Measurements from ENCODE around the gene SPESP1.

The SPESP1 gene

DNA sequence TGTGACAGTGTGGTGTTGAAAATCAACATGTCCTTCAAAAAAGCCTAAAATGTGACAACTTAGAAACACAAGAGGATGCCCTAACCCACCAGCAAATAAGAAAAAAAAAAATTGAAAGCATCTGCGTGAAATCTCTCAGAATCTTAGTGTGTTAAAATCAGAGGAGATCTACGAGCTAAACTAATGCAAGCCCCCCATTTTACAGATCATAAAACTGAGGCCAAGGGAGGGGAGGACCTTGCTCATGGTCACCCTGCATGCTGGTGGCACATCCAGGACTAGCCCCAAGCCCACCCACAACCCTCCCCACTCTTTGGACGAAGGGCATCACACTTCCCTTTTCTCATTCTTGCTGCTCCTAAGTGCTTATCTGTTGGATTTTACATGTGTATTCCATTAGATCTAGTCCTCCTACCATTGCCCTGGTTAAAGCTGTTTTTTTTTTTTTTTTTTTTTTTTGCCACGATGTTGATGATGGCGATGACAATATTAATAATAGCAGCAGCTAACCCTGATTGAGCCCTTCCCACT, 55.1 kb downstream of the SPESP1 start:
- TF ChIP-seq, protein P1, sequence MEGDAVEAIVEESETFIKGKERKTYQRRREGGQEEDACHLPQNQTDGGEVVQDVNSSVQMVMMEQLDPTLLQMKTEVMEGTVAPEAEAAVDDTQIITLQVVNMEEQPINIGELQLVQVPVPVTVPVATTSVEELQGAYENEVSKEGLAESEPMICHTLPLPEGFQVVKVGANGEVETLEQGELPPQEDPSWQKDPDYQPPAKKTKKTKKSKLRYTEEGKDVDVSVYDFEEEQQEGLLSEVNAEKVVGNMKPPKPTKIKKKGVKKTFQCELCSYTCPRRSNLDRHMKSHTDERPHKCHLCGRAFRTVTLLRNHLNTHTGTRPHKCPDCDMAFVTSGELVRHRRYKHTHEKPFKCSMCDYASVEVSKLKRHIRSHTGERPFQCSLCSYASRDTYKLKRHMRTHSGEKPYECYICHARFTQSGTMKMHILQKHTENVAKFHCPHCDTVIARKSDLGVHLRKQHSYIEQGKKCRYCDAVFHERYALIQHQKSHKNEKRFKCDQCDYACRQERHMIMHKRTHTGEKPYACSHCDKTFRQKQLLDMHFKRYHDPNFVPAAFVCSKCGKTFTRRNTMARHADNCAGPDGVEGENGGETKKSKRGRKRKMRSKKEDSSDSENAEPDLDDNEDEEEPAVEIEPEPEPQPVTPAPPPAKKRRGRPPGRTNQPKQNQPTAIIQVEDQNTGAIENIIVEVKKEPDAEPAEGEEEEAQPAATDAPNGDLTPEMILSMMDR (IDR thresholded peaks at IDR 0.05; ENCODE audit: low read depth, low read length), result no peak
- H3K4me3 ChIP-seq (ENCODE audit: low read depth, low read length), result no peak overlapping the region

DNA sequence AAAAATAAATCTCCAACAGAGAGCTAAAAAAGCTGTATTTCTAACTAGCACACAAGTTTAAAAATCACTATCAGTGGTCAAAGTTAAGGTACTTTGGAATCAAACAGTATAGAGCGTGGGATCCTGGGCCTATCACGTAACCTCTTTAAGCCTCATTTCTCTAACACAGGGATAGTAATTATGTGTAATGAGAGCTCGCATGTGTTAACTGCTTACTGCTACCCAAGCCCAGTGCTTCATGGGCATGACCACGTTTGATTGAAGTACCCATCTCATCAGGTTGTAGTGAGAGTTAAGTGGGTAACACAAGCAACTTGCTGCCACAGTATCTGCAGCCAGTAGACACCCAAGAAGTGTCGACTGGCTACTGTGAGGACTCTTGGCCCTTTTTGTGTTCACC, 56.0 kb downstream of the SPESP1 start:
- TF ChIP-seq, protein P1 (IDR thresholded peaks at IDR 0.05; ENCODE audit: low read depth, low read length), result no peak
- H3K4me3 ChIP-seq (ENCODE audit: low read depth, low read length), result no peak overlapping the region

DNA sequence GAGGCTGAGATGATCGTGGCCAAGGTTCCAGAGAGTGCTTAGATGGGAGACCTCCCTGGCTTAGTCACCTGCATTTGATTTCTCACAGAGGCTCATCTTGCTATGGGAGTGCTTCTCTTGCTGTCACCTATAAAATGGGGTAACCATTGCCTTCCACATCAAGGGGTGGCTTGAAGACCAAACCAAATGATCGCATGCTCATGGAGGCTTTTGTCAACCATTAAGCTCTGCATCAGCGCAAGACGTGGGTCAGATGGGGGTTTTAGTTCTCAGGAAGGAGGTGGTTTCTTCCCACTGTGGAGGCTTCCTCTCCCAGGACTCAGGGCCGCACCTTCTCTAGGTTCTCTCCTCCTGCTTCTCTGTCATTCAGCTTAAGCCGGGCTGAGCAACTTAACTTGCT, 56.8 kb downstream of the SPESP1 start:
- H3K4me3 ChIP-seq (ENCODE audit: low read depth, low read length), result no peak overlapping the region
- TF ChIP-seq, protein P1 (IDR thresholded peaks at IDR 0.05; ENCODE audit: low read depth, low read length), result no peak

DNA sequence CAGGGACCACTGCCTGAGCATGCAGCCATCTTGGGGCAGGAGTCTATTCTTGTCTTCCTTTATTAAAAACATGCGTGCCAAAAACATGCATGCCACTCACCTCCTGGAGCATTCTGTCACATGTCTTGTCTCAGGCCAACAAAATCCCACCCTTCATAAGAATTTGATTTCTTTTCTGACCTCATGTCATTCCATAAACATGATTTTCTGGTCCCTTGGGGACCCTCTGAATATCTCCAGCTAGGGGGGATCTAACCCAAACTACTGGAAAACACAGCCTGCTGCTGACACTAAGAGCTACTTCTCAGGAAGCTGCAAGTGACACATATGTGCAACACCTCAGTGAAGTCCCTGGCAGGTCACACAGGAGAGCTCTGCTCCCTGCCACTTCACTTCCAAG, 57.4 kb downstream of the SPESP1 start:
- TF ChIP-seq, protein P1 (IDR thresholded peaks at IDR 0.05; ENCODE audit: low read depth, low read length), result no peak
- no peak overlapping the region for H3K4me3 ChIP-seq (ENCODE audit: low read depth, low read length)

DNA sequence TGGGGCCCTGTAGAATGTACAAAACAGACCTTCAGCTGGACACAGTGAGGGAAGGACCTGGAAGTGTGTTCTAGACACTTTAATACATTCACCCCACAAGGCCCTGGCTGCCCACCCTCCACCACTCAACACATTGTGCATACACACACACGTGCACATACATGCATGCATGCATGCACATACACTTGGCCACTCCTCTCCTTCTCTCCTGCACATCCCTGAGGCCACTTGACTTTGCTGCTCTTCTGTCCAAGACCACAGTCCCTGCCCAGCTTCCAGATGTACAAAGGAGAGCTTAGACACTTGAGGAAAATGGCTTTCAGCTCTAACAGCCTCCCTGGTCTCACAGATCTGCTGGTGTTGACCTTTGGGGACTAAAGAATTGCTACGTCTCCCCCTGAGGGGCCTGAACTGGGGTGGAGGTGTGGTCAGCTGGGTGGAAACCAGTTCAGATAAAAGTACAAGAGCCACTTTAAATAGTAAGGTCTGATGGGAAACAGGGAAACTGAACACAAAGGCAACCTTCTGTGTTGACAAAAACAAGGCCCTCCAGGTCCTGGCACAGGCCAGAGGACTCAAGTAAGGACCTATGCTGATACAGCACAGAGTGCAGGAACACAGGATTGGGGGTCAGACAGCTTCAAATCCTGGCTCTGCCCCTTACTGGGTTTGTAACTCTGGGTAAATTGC, 59.4 kb downstream of the SPESP1 start:
- TF ChIP-seq, protein P1 (IDR thresholded peaks at IDR 0.05; ENCODE audit: low read depth, low read length), result no peak

DNA sequence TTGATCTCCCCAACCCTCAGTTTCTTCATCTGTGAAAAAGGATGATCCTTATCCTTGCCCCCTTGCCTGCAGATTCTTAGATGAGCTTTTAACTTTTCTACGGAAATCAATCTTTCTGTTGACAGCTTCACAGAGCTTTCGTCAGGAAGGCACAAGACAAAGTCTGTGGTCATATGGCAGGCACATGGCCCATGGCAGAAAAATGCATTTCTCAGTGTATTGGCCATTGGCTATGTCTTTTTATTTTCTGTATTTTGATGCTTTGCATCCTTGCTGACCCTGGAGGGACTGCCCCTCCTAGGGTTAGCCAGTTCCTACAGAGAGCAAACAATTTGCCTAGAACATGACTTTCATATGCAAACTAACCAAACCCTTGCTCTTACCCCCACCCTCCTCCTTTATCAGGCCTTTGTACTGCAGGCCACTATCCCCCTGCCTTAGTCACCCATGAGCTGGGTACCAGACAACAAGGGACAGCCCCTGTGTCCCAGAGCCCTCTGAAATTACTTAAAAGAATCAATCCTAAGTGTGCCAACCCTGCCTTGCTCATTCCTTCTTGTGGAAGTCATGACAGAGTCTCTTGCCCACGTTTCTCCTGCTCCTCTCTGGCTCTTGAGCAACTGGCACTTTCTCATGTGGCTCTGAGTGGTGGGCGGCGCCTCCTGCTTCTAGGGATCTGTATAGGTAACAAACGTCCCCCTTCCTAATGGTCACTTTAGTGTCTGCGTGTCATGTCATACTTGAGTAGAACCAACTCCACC, 60.1 kb downstream of the SPESP1 start:
- no peak overlapping the region for H3K4me3 ChIP-seq (ENCODE audit: low read depth, low read length)
- TF ChIP-seq, protein P1 (IDR thresholded peaks at IDR 0.05; ENCODE audit: low read depth, low read length), result no peak

More for the DNA sequence above, 59.4 kb downstream of the SPESP1 start:
- H3K4me3 ChIP-seq (ENCODE audit: low read depth, low read length), result no peak overlapping the region

DNA sequence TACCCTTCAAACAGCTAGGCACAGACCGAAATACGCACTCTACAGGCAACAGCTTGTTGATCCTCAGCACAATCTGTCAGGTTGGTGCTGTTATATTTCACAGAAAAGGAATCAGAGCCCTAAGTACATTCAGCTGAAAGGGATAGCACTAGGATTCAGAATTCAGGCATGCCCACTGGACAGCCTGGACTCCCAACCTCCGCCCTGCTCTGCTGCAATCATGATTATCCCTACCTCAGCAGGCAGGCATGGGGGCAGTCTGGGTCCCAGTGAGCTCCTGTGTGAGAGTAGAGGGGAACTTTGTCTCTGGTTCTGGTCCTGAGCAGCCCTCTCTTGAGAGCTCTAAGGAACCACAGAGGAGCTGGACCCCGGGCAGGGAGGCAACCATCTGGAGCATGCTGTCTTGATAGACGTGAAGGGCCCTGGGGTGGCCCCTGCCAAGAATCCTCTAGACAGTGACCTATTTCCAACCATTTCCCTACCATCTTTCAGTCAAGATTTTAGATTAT, 60.7 kb downstream of the SPESP1 start:
- H3K4me3 ChIP-seq (ENCODE audit: low read depth, low read length), result no peak overlapping the region
- TF ChIP-seq, protein P1 (IDR thresholded peaks at IDR 0.05; ENCODE audit: low read depth, low read length), result no peak

Data from WI38 (cell line).